Cardiac fibroblast (primary cell): ENCODE measurements around the gene SORCS3.

Experiments used
- DNase-seq, 2 donors: peaks; one replicate each; pipeline versions ENCODE4 v3.0.0 to v3.0.0-alpha.2; 2010; ENCODE audit warnings: low read depth in 2 of 2
- H3K4me3 ChIP-seq, 2 donors: replicated peaks in 1 of 2; 1 replicate in 1 of 2; 2 replicates in 1 of 2; pipeline ENCODE4 v1.5.1; 2011; ENCODE audit warnings: low read depth in 2 of 2, low read length in 2 of 2, mild to moderate bottlenecking in 2 of 2, moderate library complexity in 1 of 2
- TF ChIP-seq, protein P1 (sequence below): IDR thresholded peaks from one replicate; pipeline ENCODE4 v1.5.1; 2011; ENCODE audit warnings: low read depth, mild to moderate bottlenecking, low read length, inconsistent platforms

Gene SORCS3

GRCh38 chr10:104938031-104938430 lies 296.9 kb downstream of the SORCS3 start:
- DNase-seq, result no peak
- TF ChIP-seq, protein P1, sequence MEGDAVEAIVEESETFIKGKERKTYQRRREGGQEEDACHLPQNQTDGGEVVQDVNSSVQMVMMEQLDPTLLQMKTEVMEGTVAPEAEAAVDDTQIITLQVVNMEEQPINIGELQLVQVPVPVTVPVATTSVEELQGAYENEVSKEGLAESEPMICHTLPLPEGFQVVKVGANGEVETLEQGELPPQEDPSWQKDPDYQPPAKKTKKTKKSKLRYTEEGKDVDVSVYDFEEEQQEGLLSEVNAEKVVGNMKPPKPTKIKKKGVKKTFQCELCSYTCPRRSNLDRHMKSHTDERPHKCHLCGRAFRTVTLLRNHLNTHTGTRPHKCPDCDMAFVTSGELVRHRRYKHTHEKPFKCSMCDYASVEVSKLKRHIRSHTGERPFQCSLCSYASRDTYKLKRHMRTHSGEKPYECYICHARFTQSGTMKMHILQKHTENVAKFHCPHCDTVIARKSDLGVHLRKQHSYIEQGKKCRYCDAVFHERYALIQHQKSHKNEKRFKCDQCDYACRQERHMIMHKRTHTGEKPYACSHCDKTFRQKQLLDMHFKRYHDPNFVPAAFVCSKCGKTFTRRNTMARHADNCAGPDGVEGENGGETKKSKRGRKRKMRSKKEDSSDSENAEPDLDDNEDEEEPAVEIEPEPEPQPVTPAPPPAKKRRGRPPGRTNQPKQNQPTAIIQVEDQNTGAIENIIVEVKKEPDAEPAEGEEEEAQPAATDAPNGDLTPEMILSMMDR, result no peak

GRCh38 chr10:104941662-104942061 lies 300.6 kb downstream of the SORCS3 start:
- TF ChIP-seq, protein P1, result no peak
- no peak overlapping the region for H3K4me3 ChIP-seq
- DNase-seq, result no peak

More at GRCh38 chr10:104938031-104938430, 296.9 kb downstream of the SORCS3 start:
- H3K4me3 ChIP-seq, result no peak overlapping the region

- TF ChIP-seq, protein P1, result no peak
- DNase-seq, result no peak
- no peak overlapping the region for H3K4me3 ChIP-seq
Measured at GRCh38 chr10:104947314-104947713, 306.2 kb downstream of the SORCS3 start.

- no peak overlapping the region for H3K4me3 ChIP-seq
- TF ChIP-seq, protein P1, result no peak
Measured at GRCh38 chr10:104957178-104957841, 316.2 kb downstream of the SORCS3 start.

GRCh38 chr10:104966563-104967297 lies 325.6 kb downstream of the SORCS3 start:
- H3K4me3 ChIP-seq, result no peak overlapping the region
- DNase-seq, result no peak
- TF ChIP-seq, protein P1, result no peak

More at GRCh38 chr10:104957178-104957841, 316.2 kb downstream of the SORCS3 start:
- DNase-seq, result no peak

DNA sequence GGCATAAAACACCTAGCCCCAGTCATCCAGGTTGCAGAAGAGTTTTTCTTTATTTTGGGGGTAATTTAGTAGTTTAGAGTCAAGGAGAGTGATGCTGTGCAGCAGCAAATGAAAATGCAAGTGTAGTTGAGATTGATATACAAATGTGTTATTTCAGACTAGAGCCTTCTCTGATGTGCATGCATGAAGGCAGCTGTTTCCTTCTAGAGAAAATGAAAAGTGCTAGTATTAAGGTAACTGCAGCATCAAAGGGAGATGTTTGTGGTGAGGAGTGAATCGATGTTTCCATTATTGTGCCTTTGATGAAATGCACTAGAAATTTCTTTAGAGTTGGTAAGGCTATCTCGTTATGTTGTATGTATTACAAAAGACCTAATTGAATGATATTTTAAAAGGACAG lies 339.3 kb downstream of the SORCS3 start:
- DNase-seq, result no peak
- H3K4me3 ChIP-seq, result no peak overlapping the region
- TF ChIP-seq, protein P1, result no peak
